Retina (tissue), 1 donor: ENCODE results near the gene TNS4.

Experiments used
- DNase-seq: peaks from one replicate; pipeline ENCODE4 v3.0.0-alpha.2; 2016

TNS4 gene

DNA sequence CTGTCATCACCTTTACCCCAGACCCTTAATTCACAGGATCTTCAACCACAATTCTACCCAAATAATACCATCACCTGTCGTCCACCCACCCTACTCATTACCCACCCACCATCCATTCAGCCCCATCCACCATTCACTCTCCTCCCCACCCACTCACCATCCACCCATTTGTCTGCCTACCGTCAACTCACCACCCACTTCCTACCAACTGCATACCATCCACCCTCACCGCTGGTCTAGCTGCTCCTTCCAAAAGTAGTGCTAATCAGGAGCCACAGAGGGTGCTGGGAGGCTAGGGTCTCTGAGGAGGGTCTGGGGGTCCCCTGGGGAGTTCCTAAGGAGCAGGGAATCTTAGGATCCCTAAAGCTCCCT is 70.2 kb downstream of the TNS4 start:
- no peak for DNase-seq

DNA sequence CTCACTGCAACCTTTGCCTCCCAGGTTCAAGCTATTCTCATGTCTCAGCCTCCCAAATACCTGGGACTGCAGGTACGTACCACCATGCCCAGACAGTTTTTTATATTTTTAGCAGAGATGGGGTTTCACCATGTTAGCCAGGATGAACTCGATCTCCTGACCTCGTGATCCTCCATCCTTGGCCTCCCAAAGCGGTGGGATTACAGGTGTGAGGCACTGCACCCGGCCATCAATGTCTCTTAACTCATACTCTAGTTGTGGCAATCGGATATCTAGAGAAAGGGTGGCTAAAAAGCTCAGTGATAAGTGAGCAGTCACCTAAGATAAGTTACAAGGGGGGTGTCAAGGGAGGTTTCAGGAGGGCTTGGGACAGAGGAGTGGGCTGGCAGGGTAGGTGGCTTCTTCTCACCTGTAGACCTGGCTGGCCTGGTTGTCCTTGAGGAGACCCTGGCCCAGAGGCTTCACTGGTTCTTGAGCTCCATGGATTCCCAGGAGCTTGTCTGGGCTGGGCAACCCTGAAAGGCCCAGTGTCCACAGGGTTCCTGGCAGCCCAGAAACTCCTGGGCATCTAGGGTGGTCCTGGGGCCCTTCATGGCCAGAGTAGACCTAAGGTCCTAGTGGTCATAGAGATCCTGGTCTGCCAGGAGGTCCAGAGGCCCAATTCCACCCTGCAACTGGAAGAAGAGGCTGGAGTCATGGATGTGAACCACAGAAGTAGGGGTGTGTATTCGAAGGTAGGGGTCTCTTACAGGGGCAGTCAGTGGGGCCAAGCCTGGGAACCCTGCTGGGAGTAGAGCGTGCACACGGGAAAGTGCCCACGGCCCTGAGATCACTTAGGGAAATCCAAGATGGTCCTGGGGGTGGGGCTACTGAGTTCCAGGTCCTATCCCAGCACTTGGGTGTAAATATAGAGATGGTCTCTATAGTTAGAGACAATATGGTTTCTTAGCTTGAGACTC is 70.9 kb downstream of the TNS4 start:
- no peak for DNase-seq

DNA sequence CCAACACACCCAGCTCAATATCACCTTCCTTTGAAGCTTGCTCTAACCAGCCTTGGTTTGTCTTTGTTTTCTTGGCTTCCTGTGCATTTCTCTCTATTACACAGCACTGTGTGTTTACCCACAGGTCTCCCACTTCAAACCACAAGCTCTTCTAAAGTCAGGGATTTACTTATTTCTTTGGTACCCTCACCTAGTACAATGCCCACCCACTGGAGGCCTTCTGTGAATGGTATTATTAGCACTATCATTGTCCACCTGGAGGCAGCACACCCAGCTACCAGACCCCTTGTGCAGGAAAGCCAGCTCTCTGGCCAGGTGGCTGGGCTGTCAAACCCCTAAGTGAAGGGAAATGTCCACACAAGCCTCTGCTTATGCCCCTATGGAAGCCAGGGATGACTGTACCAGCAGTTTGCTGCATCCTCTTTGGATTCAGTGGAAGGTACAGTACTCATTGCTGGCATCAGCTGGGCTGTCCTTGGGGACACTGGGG is 74.4 kb downstream of the TNS4 start:
- DNase-seq: no peak
